SK-N-SH (cell line): ENCODE results near the gene SPATC1L. TPM values are rescaled to one million over a fixed set of nuclear protein-coding genes. Genes with fewer than 3 reads are reported as not detected.

ENCODE experiments used
- CTCF ChIA-PET: fragments of 300-600, 350-600 bp; formaldehyde crosslinking; extraction: SDS; loops from one replicate; lab custom pipeline; 2021; lab: Yijun Ruan, JAX
- POLR2A ChIA-PET: fragments of 350-600 bp; sonication (Branson Sonifier 250); formaldehyde crosslinking; extraction: SDS; loops from one replicate; lab custom pipeline; 2020; ENCODE audit warnings: antibody characterized with exemption, inconsistent platforms; lab: Yijun Ruan, JAX
- DNase-seq: peaks from one replicate; pipeline ENCODE4 v3.0.0; 2012
- H2AFZ ChIP-seq: fragments of 200-600 bp; sonication (generic); 2 replicates; pipeline ENCODE4 v1.8.1; 2016; ENCODE audit warnings: antibody characterized with exemption, mild to moderate bottlenecking, low read depth
- H3F3A ChIP-seq: fragments of 200-600 bp; sonication (generic); replicated peaks from 2 replicates; pipeline ENCODE3; 2016; ENCODE audit warnings: antibody characterized with exemption, mild to moderate bottlenecking; ENCODE audit not compliant: insufficient read depth
- H3K27ac ChIP-seq, 2 experiments: fragments of 200-500 bp in 1 of 2; fragments of 200-600 bp in 1 of 2; sonication (Bioruptor generic) in 1 of 2; sonication (generic), shearing (Covaris generic) in 1 of 2; 2 replicates each; pipeline versions ENCODE4 v1.5.1 to v1.6.1; 2014 to 2016; ENCODE audit warnings: low read depth in 2 of 2, inconsistent platforms in 1 of 2, low read length in 1 of 2, mild to moderate bottlenecking in 1 of 2, mixed read lengths in 1 of 2
- H3K27me3 ChIP-seq: fragments of 200-600 bp; sonication (generic), shearing (Covaris generic); 2 replicates; pipeline ENCODE4 v1.6.1; 2016; ENCODE audit warnings: mixed run types; ENCODE audit not compliant: insufficient read depth
- H3K36me3 ChIP-seq, 2 experiments: fragments of 200-500 bp in 1 of 2; fragments of 200-600 bp in 1 of 2; sonication (Bioruptor generic) in 1 of 2; sonication (generic) in 1 of 2; replicated peaks in 1 of 2; 2 replicates each; pipeline versions ENCODE3 to v1.5.1; 2014 to 2016; ENCODE audit warnings: low read length in 1 of 2, mild to moderate bottlenecking in 1 of 2; ENCODE audit not compliant: insufficient read depth in 2 of 2, control insufficient read depth in 1 of 2
- H3K4me1 ChIP-seq, 2 experiments: fragments of 200-500 bp in 1 of 2; fragments of 200-600 bp in 1 of 2; sonication (Bioruptor generic) in 1 of 2; sonication (generic), shearing (Covaris generic) in 1 of 2; 2 replicates each; pipeline versions ENCODE4 v1.5.1 to v1.6.1; 2014 to 2016; ENCODE audit warnings: low read depth in 1 of 2, low read length in 1 of 2, mixed run types in 1 of 2; ENCODE audit not compliant: insufficient read depth in 2 of 2, control insufficient read depth in 1 of 2
- H3K4me2 ChIP-seq: fragments of 200-600 bp; sonication (generic), shearing (Covaris generic); 2 replicates; pipeline ENCODE4 v1.6.1; 2017; ENCODE audit warnings: mixed run types
- H3K4me3 ChIP-seq, 2 experiments: fragments of 200-500 bp in 1 of 2; fragments of 200-600 bp in 1 of 2; sonication (Bioruptor generic) in 1 of 2; sonication (generic), shearing (Covaris generic) in 1 of 2; 2 replicates each; pipeline versions ENCODE4 v1.5.1 to v1.8.1; 2014 to 2016; ENCODE audit warnings: low read depth in 2 of 2, inconsistent platforms in 1 of 2, low read length in 1 of 2, mild to moderate bottlenecking in 1 of 2, mixed read lengths in 1 of 2, moderate library complexity in 1 of 2
- H3K79me2 ChIP-seq: fragments of 200-600 bp; sonication (generic); 2 replicates; pipeline ENCODE4 v1.8.1; 2017; ENCODE audit warnings: mild to moderate bottlenecking; ENCODE audit not compliant: insufficient read depth
- H3K9ac ChIP-seq: fragments of 200-600 bp; sonication (generic); 2 replicates; pipeline ENCODE4 v1.6.1; 2017; ENCODE audit warnings: mixed run types
- H3K9me2 ChIP-seq: fragments of 200-600 bp; sonication (generic); 2 replicates; pipeline ENCODE4 v1.6.1; 2017; ENCODE audit warnings: mixed run types
- H3K9me3 ChIP-seq: fragments of 200-600 bp; sonication (generic); 2 replicates; pipeline ENCODE4 v1.6.1; 2017; ENCODE audit warnings: mixed run types, mild to moderate bottlenecking, moderate library complexity
- H4K20me1 ChIP-seq: fragments of 200-600 bp; sonication (generic); 2 replicates; pipeline ENCODE4 v1.6.1; 2017; ENCODE audit warnings: mild to moderate bottlenecking, mixed run types; ENCODE audit not compliant: insufficient read depth
- ELF1 ChIP-seq: IDR thresholded peaks from 2 replicates; pipeline ENCODE4 v1.4.0; 2012
- EZH2phosphoT487 ChIP-seq: fragments of 200-600 bp; sonication (generic); IDR thresholded peaks from 2 replicates; pipeline ENCODE4 v1.6.1; 2017; ENCODE audit warnings: low read depth, mixed run types, mild to moderate bottlenecking, antibody characterized with exemption, moderate library complexity, borderline replicate concordance
- FOSL2 ChIP-seq: IDR thresholded peaks from 2 replicates; pipeline ENCODE4 v1.4.0; 2012; ENCODE audit warnings: low read depth, mild to moderate bottlenecking, moderate library complexity, borderline replicate concordance
- IRF3 ChIP-seq: fragments of 150-350 bp; IDR thresholded peaks from 2 replicates; pipeline ENCODE4 v1.6.1; 2016; ENCODE audit warnings: mild to moderate bottlenecking, low read depth, low read length
- MAX ChIP-seq: IDR thresholded peaks from 2 replicates; pipeline ENCODE4 v1.4.0; 2012; ENCODE audit warnings: low read depth
- MXI1 ChIP-seq: IDR thresholded peaks from 2 replicates; pipeline ENCODE4 v1.6.1; 2012; ENCODE audit warnings: mild to moderate bottlenecking, low read depth, low read length, improper control_type of control experiment
- NFIC ChIP-seq: IDR thresholded peaks from 2 replicates; pipeline ENCODE4 v1.4.0; 2012; ENCODE audit warnings: borderline replicate concordance
- NRF1 ChIP-seq: IDR thresholded peaks from 2 replicates; pipeline ENCODE4 v1.6.1; 2012; ENCODE audit warnings: low read depth, mild to moderate bottlenecking, low read length
- POLR2AphosphoS5 ChIP-seq: IDR thresholded peaks from 2 replicates; pipeline ENCODE4 v1.6.1; 2012; ENCODE audit warnings: low read depth, low read length
- RAD21 ChIP-seq: IDR thresholded peaks from 2 replicates; pipeline ENCODE4 v1.6.1; 2012; ENCODE audit warnings: mild to moderate bottlenecking, low read length
- SMC3 ChIP-seq: IDR thresholded peaks from 2 replicates; pipeline ENCODE4 v1.6.1; 2012; ENCODE audit warnings: low read depth, low read length, improper control_type of control experiment
- TAF1 ChIP-seq: IDR thresholded peaks from 2 replicates; pipeline ENCODE4 v1.6.1; 2012; ENCODE audit warnings: low read depth, mild to moderate bottlenecking, low read length, moderate library complexity, borderline replicate concordance
- YY1 ChIP-seq: IDR thresholded peaks from 2 replicates; pipeline ENCODE4 v1.4.0; 2012; ENCODE audit warnings: low read depth, mild to moderate bottlenecking
- WGBS: methylation state at CpG from one replicate; pipeline ENCODE4 v1.1.6; 2017; ENCODE audit warnings: low lambda C conversion rate; 5-methylcytosine and 5-hydroxymethylcytosine counted together
- polyA plus RNA-seq, 3 experiments: library from polyadenylated mRNA; depleted of rRNA; stranded (reverse); fragments of >200 nt; gene quantifications; 2 replicates each; pipeline ENCODE4 v1.2.3, GENCODE V29; 2012
- TF ChIP-seq, protein P1 (sequence below): IDR thresholded peaks from 2 replicates; pipeline ENCODE4 v1.4.0; 2012; ENCODE audit warnings: low read depth, borderline replicate concordance
- TF ChIP-seq, protein P2 (sequence below): IDR thresholded peaks from 2 replicates; pipeline ENCODE4; 2012
- TF ChIP-seq, protein P3 (sequence below): IDR thresholded peaks from 2 replicates; pipeline ENCODE4 v1.4.0; 2012; ENCODE audit warnings: low read depth, borderline replicate concordance

Gene SPATC1L
- polyA plus RNA-seq, 1 of the 3 experiments (the other 2 are of a cell fraction): 8.3 TPM

GRCh38 chr21:46145159-46145839 lies 39.0 kb downstream of the SPATC1L start:
- Histone ChIP-seq H4K20me1 (no peaks in the 10 kb centered on the region), H3K36me3 (no peaks in the 10 kb centered on the region), H2AFZ (no peak overlapping the region), H3K27ac (no peak overlapping the region; a peak in 1 of 4 replicates), H3K9me2 (no peaks in the 10 kb centered on the region), H3K9me3 (no peaks in the 10 kb centered on the region)
- 91% methylated on average over 20 of the region's 51 CpGs for WGBS
- TF ChIP-seq NRF1: no peak
- no peak for TF ChIP-seq POLR2AphosphoS5
- TF ChIP-seq TAF1: no peak
- TF ChIP-seq MAX: no peak
- TF ChIP-seq, protein P1, sequence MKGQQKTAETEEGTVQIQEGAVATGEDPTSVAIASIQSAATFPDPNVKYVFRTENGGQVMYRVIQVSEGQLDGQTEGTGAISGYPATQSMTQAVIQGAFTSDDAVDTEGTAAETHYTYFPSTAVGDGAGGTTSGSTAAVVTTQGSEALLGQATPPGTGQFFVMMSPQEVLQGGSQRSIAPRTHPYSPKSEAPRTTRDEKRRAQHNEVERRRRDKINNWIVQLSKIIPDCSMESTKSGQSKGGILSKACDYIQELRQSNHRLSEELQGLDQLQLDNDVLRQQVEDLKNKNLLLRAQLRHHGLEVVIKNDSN: no peak
- TF ChIP-seq, all 33 proteins: peak for 0
- Histone ChIP-seq H3K79me2 (no peaks in the 10 kb centered on the region), H3K4me2 (no peak overlapping the region), H3F3A (no peaks in the 10 kb centered on the region), H3K4me1 (peaks cover 0 to 10% of the 10 kb centered on the region in 2 experiments; a peak in 1 of 4 replicates), H3K9ac (no peak overlapping the region), H3K4me3 (no peak overlapping the region), H3K27me3 (no peaks in the 10 kb centered on the region)
- CTCF ChIA-PET: no interaction called here
- POLR2A ChIA-PET: no interaction called here
- no peak for DNase-seq

DNA sequence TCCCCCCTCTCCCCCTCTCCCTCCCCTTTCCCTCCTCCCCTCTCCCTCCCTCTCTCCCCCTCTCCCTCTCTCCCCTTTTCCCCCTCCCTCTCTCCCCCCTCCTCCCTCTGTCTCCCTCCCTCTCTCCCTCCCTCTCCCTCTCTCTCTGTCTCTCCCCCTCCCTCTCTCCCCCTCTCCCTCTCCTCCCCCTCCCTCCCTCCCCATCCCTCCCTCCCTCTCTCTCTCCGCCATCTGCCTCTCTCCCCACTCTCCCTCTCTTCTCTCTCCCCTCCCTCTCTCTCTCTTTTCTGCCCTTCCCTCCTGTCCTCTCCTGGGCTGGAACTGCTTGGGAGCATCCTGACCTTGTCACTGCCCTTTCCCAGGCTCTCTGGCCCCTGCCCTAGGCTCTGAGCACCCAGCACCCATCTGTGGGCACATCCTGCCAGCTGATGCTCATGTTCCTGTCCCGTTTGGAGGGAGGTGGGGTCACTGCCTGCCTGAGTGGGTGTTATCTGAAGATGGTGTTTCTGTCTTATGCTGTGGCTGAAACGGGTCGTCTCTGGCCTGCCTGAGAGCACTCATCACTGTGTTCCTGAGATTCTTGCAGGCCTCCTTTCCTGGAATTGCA lies 39.7 kb downstream of the SPATC1L start:
- CTCF ChIA-PET: interaction anchor here (0.9 to 2.7 kb wide), 16 partner anchors 9 to 276 kb away, joined by 3 to 28 read pairs (median 6); partner anchors contain the start of gene COL6A1
- no peaks in the 10 kb centered on the region for H3F3A ChIP-seq
- no peak for TF ChIP-seq YY1
- no peak for TF ChIP-seq SMC3
- no peak for TF ChIP-seq NRF1
- TF ChIP-seq ELF1: no peak
- no peak for TF ChIP-seq POLR2AphosphoS5
- no peak for TF ChIP-seq EZH2phosphoT487
- no peak for TF ChIP-seq IRF3
- no peak for TF ChIP-seq NFIC
- TF ChIP-seq RAD21: no peak
- TF ChIP-seq, protein P2, sequence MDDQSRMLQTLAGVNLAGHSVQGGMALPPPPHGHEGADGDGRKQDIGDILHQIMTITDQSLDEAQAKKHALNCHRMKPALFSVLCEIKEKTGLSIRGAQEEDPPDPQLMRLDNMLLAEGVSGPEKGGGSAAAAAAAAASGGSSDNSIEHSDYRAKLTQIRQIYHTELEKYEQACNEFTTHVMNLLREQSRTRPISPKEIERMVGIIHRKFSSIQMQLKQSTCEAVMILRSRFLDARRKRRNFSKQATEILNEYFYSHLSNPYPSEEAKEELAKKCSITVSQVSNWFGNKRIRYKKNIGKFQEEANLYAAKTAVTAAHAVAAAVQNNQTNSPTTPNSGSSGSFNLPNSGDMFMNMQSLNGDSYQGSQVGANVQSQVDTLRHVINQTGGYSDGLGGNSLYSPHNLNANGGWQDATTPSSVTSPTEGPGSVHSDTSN: no peak
- no peak for TF ChIP-seq FOSL2
- TF ChIP-seq MXI1: no peak
- TF ChIP-seq, protein P3, sequence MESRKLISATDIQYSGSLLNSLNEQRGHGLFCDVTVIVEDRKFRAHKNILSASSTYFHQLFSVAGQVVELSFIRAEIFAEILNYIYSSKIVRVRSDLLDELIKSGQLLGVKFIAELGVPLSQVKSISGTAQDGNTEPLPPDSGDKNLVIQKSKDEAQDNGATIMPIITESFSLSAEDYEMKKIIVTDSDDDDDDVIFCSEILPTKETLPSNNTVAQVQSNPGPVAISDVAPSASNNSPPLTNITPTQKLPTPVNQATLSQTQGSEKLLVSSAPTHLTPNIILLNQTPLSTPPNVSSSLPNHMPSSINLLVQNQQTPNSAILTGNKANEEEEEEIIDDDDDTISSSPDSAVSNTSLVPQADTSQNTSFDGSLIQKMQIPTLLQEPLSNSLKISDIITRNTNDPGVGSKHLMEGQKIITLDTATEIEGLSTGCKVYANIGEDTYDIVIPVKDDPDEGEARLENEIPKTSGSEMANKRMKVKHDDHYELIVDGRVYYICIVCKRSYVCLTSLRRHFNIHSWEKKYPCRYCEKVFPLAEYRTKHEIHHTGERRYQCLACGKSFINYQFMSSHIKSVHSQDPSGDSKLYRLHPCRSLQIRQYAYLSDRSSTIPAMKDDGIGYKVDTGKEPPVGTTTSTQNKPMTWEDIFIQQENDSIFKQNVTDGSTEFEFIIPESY: no peak
- no peaks in the 10 kb centered on the region for H3K27me3 ChIP-seq
- H3K9me3 ChIP-seq: no peaks in the 10 kb centered on the region
- no peak overlapping the region for H3K4me2 ChIP-seq
- WGBS: 46% methylated on average over 4 of the region's 4 CpGs
- DNase-seq: no peak
- no peaks in the 10 kb centered on the region for H3K36me3 ChIP-seq
- no peak overlapping the region for H3K9ac ChIP-seq
- no peak overlapping the region for H2AFZ ChIP-seq
- no peaks in the 10 kb centered on the region for H3K9me2 ChIP-seq
- H4K20me1 ChIP-seq: no peaks in the 10 kb centered on the region
- no peak overlapping the region for H3K4me3 ChIP-seq
- POLR2A ChIA-PET: interaction anchor here (1.4 kb wide), 1 partner anchor 16 kb away, joined by 7 read pairs; no protein-coding TSS in a partner anchor
- H3K27ac ChIP-seq: no peak overlapping the region; a peak in 1 of 4 replicates
- H3K79me2 ChIP-seq: no peaks in the 10 kb centered on the region
- peaks cover 0 to 10% of the 10 kb centered on the region in 2 experiments; a peak in 1 of 4 replicates for H3K4me1 ChIP-seq
